AG04450 (cell line): Measurements from ENCODE around the gene PCA3. TPM values are rescaled to one million over a fixed set of nuclear protein-coding genes. Genes with fewer than 3 reads are reported as not detected.

Experiments
- CTCF ChIA-PET: fragments of 300-600, 350-600 bp; formaldehyde crosslinking; extraction: SDS; loops from one replicate; lab custom pipeline; 2022; ENCODE audit warnings: antibody characterized with exemption, inconsistent platforms; lab: Charles Lee
- POLR2A ChIA-PET: fragments of 350-600 bp; formaldehyde crosslinking; extraction: SDS; loops from one replicate; lab custom pipeline; 2021; ENCODE audit warnings: antibody characterized with exemption, inconsistent platforms; lab: Yijun Ruan, JAX
- DNase-seq: peaks from one replicate; pipeline ENCODE4 v3.0.0-alpha.2; 2011; ENCODE audit warnings: low read depth, low spot score
- H3K27ac ChIP-seq: one replicate; pipeline ENCODE4 v1.5.1; 2012; ENCODE audit warnings: low read depth, low read length, control low read depth
- H3K27me3 ChIP-seq: one replicate; pipeline ENCODE4 v1.6.0; 2012; ENCODE audit warnings: low read length; ENCODE audit not compliant: control insufficient read depth, insufficient read depth
- H3K4me3 ChIP-seq: 2 replicates; pipeline ENCODE4 v1.5.1; 2011; ENCODE audit warnings: mild to moderate bottlenecking, low read depth, low read length, control low read depth
- H3K9me3 ChIP-seq: 2 replicates; pipeline ENCODE4 v1.5.1; 2012; ENCODE audit warnings: low read length; ENCODE audit not compliant: control insufficient read depth, insufficient read depth
- polyA plus RNA-seq: library from polyadenylated mRNA; depleted of rRNA; stranded (reverse); fragments of >200 nt; gene quantifications from 2 replicates; pipeline ENCODE4 v1.2.3, GENCODE V29; 2011
- TF ChIP-seq, protein P1 (sequence below): IDR thresholded peaks from 2 replicates; pipeline ENCODE4 v1.5.1; 2011; ENCODE audit warnings: low read depth, low read length, control low read depth, inconsistent platforms

PCA3 gene
- polyA plus RNA-seq, 1 experiment: not detected

DNA sequence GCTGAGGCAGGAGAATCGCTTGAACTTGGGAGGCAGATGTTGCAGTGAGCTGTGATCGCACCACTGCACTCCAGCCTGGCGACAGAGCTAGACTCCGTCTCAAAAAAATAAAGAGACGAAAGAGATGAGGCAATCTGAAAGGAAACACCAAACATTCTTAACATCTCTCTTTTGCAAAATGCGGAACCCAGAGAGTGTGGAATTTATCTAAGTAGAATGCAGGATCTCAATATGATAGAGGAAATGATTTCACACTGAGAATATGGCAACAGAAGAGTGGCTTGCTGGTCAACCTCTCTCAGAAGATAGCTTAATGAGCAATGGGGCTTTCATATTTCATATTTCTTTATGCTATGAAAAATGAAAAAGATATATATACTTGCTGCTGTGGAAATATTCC lies 33.4 kb upstream of the PCA3 start:
- CTCF ChIA-PET: interaction anchor here (0.6 kb wide), 1 partner anchor 307 kb away, joined by 3 read pairs; no protein-coding TSS in a partner anchor

DNA sequence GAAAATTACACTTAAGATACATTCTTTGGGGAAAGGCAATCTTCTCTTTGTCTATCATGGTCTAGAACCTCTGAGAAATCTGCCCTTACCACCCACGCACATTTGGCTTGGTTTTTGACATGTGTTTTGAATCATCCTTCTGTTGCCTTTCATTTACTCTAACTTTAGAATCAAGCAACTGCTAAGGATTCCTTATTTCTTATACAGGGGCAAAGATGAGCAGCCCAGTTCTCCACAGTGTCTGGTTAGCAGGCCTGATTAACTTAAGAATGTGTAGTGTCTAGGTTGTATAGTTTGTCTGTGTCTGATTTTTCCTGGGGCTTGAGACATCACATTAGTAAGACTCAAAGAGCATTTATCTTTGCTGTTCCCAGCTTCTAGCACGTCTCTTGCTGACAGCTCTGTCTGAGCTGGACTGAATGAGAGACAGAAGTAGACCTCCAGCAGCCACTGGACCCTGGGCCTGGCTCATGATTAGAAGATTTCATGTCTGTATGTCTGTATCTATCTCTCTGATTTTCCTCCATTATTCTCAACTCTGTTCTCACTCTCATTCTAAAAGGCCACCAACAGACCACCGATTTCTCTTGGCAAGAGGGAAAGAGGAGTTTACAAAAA lies 31.8 kb upstream of the PCA3 start:
- no peak overlapping the region for H3K27ac ChIP-seq
- TF ChIP-seq, protein P1, sequence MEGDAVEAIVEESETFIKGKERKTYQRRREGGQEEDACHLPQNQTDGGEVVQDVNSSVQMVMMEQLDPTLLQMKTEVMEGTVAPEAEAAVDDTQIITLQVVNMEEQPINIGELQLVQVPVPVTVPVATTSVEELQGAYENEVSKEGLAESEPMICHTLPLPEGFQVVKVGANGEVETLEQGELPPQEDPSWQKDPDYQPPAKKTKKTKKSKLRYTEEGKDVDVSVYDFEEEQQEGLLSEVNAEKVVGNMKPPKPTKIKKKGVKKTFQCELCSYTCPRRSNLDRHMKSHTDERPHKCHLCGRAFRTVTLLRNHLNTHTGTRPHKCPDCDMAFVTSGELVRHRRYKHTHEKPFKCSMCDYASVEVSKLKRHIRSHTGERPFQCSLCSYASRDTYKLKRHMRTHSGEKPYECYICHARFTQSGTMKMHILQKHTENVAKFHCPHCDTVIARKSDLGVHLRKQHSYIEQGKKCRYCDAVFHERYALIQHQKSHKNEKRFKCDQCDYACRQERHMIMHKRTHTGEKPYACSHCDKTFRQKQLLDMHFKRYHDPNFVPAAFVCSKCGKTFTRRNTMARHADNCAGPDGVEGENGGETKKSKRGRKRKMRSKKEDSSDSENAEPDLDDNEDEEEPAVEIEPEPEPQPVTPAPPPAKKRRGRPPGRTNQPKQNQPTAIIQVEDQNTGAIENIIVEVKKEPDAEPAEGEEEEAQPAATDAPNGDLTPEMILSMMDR: no peak
- no peak overlapping the region for H3K4me3 ChIP-seq
- ChIA-PET POLR2A (no interaction called here), CTCF (no interaction called here)
- peaks cover 2% of the 10 kb centered on the region for H3K27me3 ChIP-seq
- no peaks in the 10 kb centered on the region for H3K9me3 ChIP-seq
- no peak for DNase-seq

More for the DNA sequence above, 33.4 kb upstream of the PCA3 start:
- DNase-seq: no peak
- Histone ChIP-seq H3K27ac (no peak overlapping the region), H3K27me3 (no peaks in the 10 kb centered on the region), H3K4me3 (no peak overlapping the region), H3K9me3 (no peaks in the 10 kb centered on the region)
- POLR2A ChIA-PET: no interaction called here
- TF ChIP-seq, protein P1: no peak

DNA sequence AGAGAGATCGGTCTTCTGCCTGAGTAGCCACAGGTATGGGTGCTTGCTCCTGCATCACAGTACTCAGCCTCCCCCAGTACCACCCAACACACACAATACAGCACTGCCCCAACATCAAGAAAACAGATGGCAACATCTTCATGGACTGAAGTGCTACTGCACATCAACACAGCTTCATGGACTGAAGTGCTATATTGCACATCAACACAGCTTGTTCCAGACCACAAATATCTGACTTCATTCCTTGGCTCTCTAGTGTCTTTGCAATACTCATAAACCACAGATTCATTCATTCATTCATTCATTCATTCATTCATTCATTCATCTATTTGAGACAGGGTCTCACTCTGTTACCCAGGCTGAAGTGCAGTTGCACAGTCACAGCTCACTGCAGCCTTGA lies 31.1 kb upstream of the PCA3 start:
- POLR2A ChIA-PET: no interaction called here
- DNase-seq: no peak
- no peak overlapping the region for H3K27ac ChIP-seq
- H3K9me3 ChIP-seq: no peaks in the 10 kb centered on the region
- CTCF ChIA-PET: no interaction called here
- H3K27me3 ChIP-seq: peaks cover 2% of the 10 kb centered on the region
- H3K4me3 ChIP-seq: no peak overlapping the region
- TF ChIP-seq, protein P1: no peak

DNA sequence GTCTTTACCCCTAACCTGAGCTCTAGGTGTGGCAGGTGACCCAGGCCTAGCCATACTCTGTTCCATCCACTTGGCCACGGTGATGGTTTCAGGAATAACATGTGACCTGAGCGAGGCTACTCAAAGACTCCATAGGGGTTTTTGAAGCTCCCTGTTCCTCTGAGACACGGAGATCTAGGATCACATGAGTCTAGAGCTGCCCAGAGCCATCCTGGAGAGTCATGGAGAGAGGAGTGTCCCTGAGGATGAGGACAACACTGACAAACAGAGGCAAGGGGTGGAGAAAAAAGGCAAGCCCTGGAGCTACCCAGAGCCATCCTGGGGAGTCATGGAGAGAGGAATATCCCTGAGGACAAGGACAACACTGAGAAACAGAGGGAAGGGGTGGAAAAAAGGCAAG lies 29.5 kb upstream of the PCA3 start:
- H3K27me3 ChIP-seq: peaks cover 2% of the 10 kb centered on the region
- no peak for DNase-seq
- CTCF ChIA-PET: no interaction called here
- no peaks in the 10 kb centered on the region for H3K9me3 ChIP-seq
- TF ChIP-seq, protein P1: no peak
- H3K27ac ChIP-seq: no peak overlapping the region
- POLR2A ChIA-PET: no interaction called here
- no peak overlapping the region for H3K4me3 ChIP-seq

DNA sequence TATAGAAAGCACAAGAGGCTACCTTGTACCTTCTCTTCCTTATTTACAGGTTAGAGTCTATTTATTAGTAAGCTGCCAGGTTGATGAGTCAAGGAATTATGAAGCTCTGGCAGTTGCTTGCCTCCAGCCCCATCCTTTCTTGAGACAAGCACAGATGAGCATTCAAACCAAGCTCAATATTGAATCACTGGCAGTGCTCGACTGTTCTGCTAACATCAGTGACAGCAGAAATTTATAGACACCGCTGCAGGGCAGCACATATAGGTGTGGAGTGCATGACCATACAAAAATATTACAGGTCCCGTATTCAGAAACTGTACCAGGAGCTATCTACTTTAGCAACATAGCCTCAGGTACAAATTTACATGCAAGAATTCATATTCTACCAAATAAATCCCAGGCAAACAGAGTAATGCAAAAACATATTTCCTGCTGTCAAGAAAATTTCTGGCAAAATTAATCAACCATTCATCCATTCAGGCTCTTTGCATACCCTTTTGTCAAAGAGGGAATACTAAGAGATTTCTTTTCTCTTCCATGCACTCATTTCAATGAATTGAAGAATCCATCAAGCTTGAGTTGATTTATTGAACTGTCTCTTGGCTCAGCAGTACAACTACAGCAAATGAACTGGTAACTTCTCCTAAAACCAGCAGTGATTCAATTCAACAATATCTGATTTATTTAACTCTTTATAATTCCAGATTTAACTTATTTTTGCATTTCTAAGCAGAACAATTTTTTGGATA lies 26.9 kb upstream of the PCA3 start:
- DNase-seq: no peak
- Histone ChIP-seq H3K27ac (no peak overlapping the region), H3K9me3 (no peaks in the 10 kb centered on the region), H3K4me3 (no peak overlapping the region), H3K27me3 (peaks cover 2% of the 10 kb centered on the region)
- TF ChIP-seq, protein P1: no peak
- ChIA-PET CTCF (no interaction called here), POLR2A (interaction anchor here (0.5 kb wide), 1 partner anchor 388 kb away, joined by 9 read pairs; no protein-coding TSS in a partner anchor)
